ENCODE data around the gene PTMA.

The PTMA gene

DNA sequence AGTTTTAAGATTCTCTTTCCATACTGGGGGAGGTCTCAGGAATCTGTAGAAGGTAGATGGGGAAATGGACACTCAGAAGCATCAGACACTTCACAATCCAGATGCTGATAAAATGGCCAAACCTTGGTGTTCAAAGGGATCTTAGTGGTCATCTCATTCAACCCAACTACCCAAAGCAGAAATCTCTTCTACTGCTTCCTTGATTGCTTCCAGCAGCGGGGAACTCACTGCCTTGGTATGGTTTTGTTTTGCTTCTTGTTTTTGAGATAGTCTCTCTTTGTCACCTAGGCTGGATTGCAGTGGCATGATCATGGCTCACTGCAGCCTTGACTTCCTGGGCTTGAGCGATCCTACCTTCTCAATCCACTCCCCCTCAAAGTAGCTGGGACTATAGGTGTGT, 39.3 kb upstream of the PTMA start:
- Histone ChIP-seq H3K36me3 (ENCODE audit: insufficient read depth, low read length) (peaks cover 8% of the 10 kb centered on the region; the same call in 1 of the 2 replicates), H3K4me3 (ENCODE audit: low read depth, low read length, poor library complexity, severe bottlenecking) (no peak overlapping the region), H4K20me1 (ENCODE audit: insufficient read depth, low read length) (no peaks in the 10 kb centered on the region), H3K9ac (ENCODE audit: low read length) (no peak overlapping the region), H3K9me2 (ENCODE audit: low read depth, low read length) (no peaks in the 10 kb centered on the region), H3K27me3 (ENCODE audit: insufficient read depth, low read length) (no peaks in the 10 kb centered on the region), H3K9me3 (ENCODE audit: low read length) (no peaks in the 10 kb centered on the region), H3K79me2 (ENCODE audit: insufficient read depth, low read length) (peaks cover 2% of the 10 kb centered on the region; the same call in 1 of the 2 replicates), H3F3A (ENCODE audit: insufficient read depth, low read length) (peaks cover 11% of the 10 kb centered on the region; the same call in 1 of the 2 replicates), H3K27ac (ENCODE audit: low read depth, low read length, poor library complexity, severe bottlenecking) (peak overlapping the region; percentile 100), H3K4me1 (ENCODE audit: insufficient read depth, low read length, severe bottlenecking) (peaks cover 79% of the 10 kb centered on the region), H2AFZ (ENCODE audit: low read length) (no peak overlapping the region), H3K4me2 (ENCODE audit: low read length) (no peak overlapping the region)
- no peak for TF ChIP-seq CTCF (IDR thresholded peaks at IDR 0.05; ENCODE audit: low read length)
- no peak for TF ChIP-seq EZH2 (IDR thresholded peaks at IDR 0.05; ENCODE audit: borderline replicate concordance, low read length)

- Histone ChIP-seq H3K27ac (ENCODE audit: low read depth, low read length, poor library complexity, severe bottlenecking) (peak overlapping the region; percentile 100), H4K20me1 (ENCODE audit: insufficient read depth, low read length) (no peaks in the 10 kb centered on the region), H3K27me3 (ENCODE audit: insufficient read depth, low read length) (no peaks in the 10 kb centered on the region), H3K9me2 (ENCODE audit: low read depth, low read length) (no peaks in the 10 kb centered on the region), H3K4me2 (ENCODE audit: low read length) (peak overlapping the region; percentile 82), H3K36me3 (ENCODE audit: insufficient read depth, low read length) (no peaks in the 10 kb centered on the region), H3K9ac (ENCODE audit: low read length) (peak overlapping the region; percentile 93), H2AFZ (ENCODE audit: low read length) (no peak overlapping the region), H3K4me1 (ENCODE audit: insufficient read depth, low read length, severe bottlenecking) (peaks cover 79% of the 10 kb centered on the region), H3F3A (ENCODE audit: insufficient read depth, low read length) (peaks cover 12% of the 10 kb centered on the region; the same call in 1 of the 2 replicates), H3K79me2 (ENCODE audit: insufficient read depth, low read length) (no peaks in the 10 kb centered on the region), H3K4me3 (ENCODE audit: low read depth, low read length, poor library complexity, severe bottlenecking) (peak overlapping the region; percentile 71), H3K9me3 (ENCODE audit: low read length) (no peaks in the 10 kb centered on the region)
- TF ChIP-seq EZH2 (IDR thresholded peaks at IDR 0.05; ENCODE audit: borderline replicate concordance, low read length) (no peak), CTCF (IDR thresholded peaks at IDR 0.05; ENCODE audit: low read length) (no peak)
Measured at GRCh38 chr2:231671270-231672050, 36.9 kb upstream of the PTMA start.

DNA sequence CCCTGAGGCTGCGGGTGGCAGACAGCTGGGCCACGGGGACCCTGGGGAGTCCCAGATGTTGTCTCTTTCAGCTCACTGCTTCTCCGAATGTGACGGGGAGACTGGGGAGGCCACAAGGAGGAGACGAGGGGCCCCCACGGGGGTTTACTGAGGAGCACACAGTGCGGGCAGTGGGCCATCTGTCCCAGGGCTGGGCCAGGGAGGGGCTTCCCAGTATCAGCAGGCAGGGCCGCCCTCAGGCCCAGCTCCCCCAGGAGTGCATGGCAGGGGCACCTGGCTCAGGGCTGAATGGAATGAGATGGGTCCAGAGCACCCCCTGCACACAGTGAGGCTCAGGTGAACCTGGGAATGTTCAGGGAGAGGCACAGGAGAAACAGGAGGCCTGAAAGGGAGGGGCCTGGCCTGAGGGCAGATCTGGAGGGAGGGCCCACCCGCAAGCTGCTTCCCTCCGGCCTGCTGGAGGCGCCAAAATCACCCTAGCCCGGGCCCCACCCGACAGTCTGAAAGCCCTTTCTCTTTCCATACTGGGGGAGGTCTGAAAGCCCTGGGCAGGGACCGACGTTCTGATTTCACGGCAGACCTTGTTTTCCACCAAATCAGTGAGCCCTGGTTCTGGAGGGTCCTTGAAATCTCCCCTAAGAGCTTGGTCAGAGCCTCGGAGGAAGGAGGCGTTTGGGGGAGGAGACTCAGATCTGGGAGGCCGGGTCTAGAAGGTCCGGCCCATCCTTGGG, 35.5 kb upstream of the PTMA start:
- H3K4me1 ChIP-seq (ENCODE audit: insufficient read depth, low read length, severe bottlenecking) = peaks cover 67% of the 10 kb centered on the region
- H2AFZ ChIP-seq (ENCODE audit: low read length) = no peak overlapping the region
- H3K4me3 ChIP-seq (ENCODE audit: low read depth, low read length, poor library complexity, severe bottlenecking) = peak overlapping the region; percentile 71
- H4K20me1 ChIP-seq (ENCODE audit: insufficient read depth, low read length) = no peaks in the 10 kb centered on the region
- peak overlapping the region; percentile 82 for H3K4me2 ChIP-seq (ENCODE audit: low read length)
- H3K27ac ChIP-seq (ENCODE audit: low read depth, low read length, poor library complexity, severe bottlenecking) = peak overlapping the region; percentile 100
- H3K36me3 ChIP-seq (ENCODE audit: insufficient read depth, low read length) = no peaks in the 10 kb centered on the region
- TF ChIP-seq CTCF (IDR thresholded peaks at IDR 0.05; ENCODE audit: low read length) = peak; percentile 64; the same call in 1 of the 2 replicates
- TF ChIP-seq EZH2 (IDR thresholded peaks at IDR 0.05; ENCODE audit: borderline replicate concordance, low read length) = no peak
- H3K27me3 ChIP-seq (ENCODE audit: insufficient read depth, low read length) = no peaks in the 10 kb centered on the region
- no peaks in the 10 kb centered on the region for H3K9me2 ChIP-seq (ENCODE audit: low read depth, low read length)
- H3K9me3 ChIP-seq (ENCODE audit: low read length) = no peaks in the 10 kb centered on the region
- no peaks in the 10 kb centered on the region for H3K79me2 ChIP-seq (ENCODE audit: insufficient read depth, low read length)
- H3K9ac ChIP-seq (ENCODE audit: low read length) = peak overlapping the region; percentile 93
- peaks cover 12% of the 10 kb centered on the region; the same call in 1 of the 2 replicates for H3F3A ChIP-seq (ENCODE audit: insufficient read depth, low read length)
